Astrocyte (in vitro differentiated cells and primary cell): ENCODE measurements around the gene MRS2. TPM values are rescaled to one million over a fixed set of nuclear protein-coding genes. Genes with fewer than 3 reads are reported as not detected.

Experiments
- DNase-seq: peaks from one replicate; pipeline ENCODE4 v3.0.0-alpha.2; 2010; ENCODE audit warnings: low read depth
- FAIRE-seq: peaks from 2 replicates; lab custom pipeline; 2011; peaks lifted over from hg19 to GRCh38; lab: Jason Lieb, UNC
- H2AFZ ChIP-seq: 2 replicates; pipeline ENCODE4 v1.6.0; 2012; ENCODE audit warnings: low read depth, low read length, inconsistent platforms
- H3K27ac ChIP-seq: 2 replicates; pipeline ENCODE4 v1.5.1; 2011; ENCODE audit warnings: low read depth, low read length, inconsistent platforms
- H3K27me3 ChIP-seq: 2 replicates; pipeline ENCODE4 v1.6.0; 2011; ENCODE audit warnings: low read length, inconsistent platforms; ENCODE audit not compliant: insufficient read depth
- H3K36me3 ChIP-seq: 2 replicates; pipeline ENCODE4 v1.5.1; 2011; ENCODE audit warnings: low read length, inconsistent platforms; ENCODE audit not compliant: insufficient read depth
- H3K4me1 ChIP-seq: 2 replicates; pipeline ENCODE4 v1.5.1; 2011; ENCODE audit warnings: low read length, inconsistent platforms; ENCODE audit not compliant: insufficient read depth
- H3K4me2 ChIP-seq: 2 replicates; pipeline ENCODE4 v1.6.0; 2012; ENCODE audit warnings: low read length, inconsistent platforms
- H3K4me3 ChIP-seq: 2 replicates; pipeline ENCODE4 v1.5.1; 2011; ENCODE audit warnings: low read depth, mild to moderate bottlenecking, low read length, inconsistent platforms; ENCODE audit not compliant: insufficient read depth
- H3K79me2 ChIP-seq: 2 replicates; pipeline ENCODE4 v1.6.0; 2012; ENCODE audit warnings: mild to moderate bottlenecking, low read length, inconsistent platforms; ENCODE audit not compliant: insufficient read depth
- H3K9ac ChIP-seq: 2 replicates; pipeline ENCODE4 v1.6.0; 2012; ENCODE audit warnings: mild to moderate bottlenecking, low read length, inconsistent platforms
- H3K9me3 ChIP-seq: 2 replicates; pipeline ENCODE4 v1.5.1; 2012; ENCODE audit warnings: low read depth, mild to moderate bottlenecking, low read length, inconsistent platforms; ENCODE audit not compliant: insufficient read depth
- H4K20me1 ChIP-seq: 2 replicates; pipeline ENCODE4 v1.6.0; 2012; ENCODE audit warnings: low read length, inconsistent platforms; ENCODE audit not compliant: insufficient read depth
- H3K27ac Mint-ChIP-seq: one replicate; pipeline ENCODE4 v1.8.0; 2021; ENCODE audit warnings: mild to moderate bottlenecking, mixed read lengths; ENCODE audit not compliant: unreplicated experiment
- H3K27me3 Mint-ChIP-seq: one replicate; pipeline ENCODE4 v1.8.0; 2021; ENCODE audit warnings: low read depth, mixed read lengths; ENCODE audit not compliant: unreplicated experiment
- H3K36me3 Mint-ChIP-seq: one replicate; pipeline ENCODE4 v1.8.0; 2021; ENCODE audit warnings: low read depth, mixed read lengths; ENCODE audit not compliant: unreplicated experiment
- H3K4me1 Mint-ChIP-seq: one replicate; pipeline ENCODE4 v1.8.0; 2021; ENCODE audit warnings: low read depth, mixed read lengths; ENCODE audit not compliant: unreplicated experiment
- H3K4me3 Mint-ChIP-seq: one replicate; pipeline ENCODE4 v1.8.0; 2021; ENCODE audit warnings: mild to moderate bottlenecking, moderate library complexity, mixed read lengths; ENCODE audit not compliant: unreplicated experiment
- H3K9me3 Mint-ChIP-seq: one replicate; pipeline ENCODE4 v1.8.0; 2021; ENCODE audit warnings: mild to moderate bottlenecking, mixed read lengths; ENCODE audit not compliant: unreplicated experiment
- CTCF ChIP-seq: IDR thresholded peaks from 2 replicates; pipeline ENCODE4 v1.5.1; 2011; ENCODE audit warnings: low read depth, mild to moderate bottlenecking, inconsistent platforms, low read length, moderate library complexity; ENCODE audit not compliant: insufficient read depth
- EZH2 ChIP-seq: IDR thresholded peaks from 2 replicates; pipeline ENCODE4 v1.6.1; 2012; ENCODE audit warnings: mild to moderate bottlenecking, low read length, inconsistent platforms; ENCODE audit not compliant: insufficient read depth
- total RNA-seq: library from RNA; stranded (reverse); gene quantifications from 2 replicates; pipeline ENCODE4 v1.2.1, GENCODE V29; 2021

The MRS2 gene
- total RNA-seq, 1 donor from 2014 or later: 68.9 TPM

DNA sequence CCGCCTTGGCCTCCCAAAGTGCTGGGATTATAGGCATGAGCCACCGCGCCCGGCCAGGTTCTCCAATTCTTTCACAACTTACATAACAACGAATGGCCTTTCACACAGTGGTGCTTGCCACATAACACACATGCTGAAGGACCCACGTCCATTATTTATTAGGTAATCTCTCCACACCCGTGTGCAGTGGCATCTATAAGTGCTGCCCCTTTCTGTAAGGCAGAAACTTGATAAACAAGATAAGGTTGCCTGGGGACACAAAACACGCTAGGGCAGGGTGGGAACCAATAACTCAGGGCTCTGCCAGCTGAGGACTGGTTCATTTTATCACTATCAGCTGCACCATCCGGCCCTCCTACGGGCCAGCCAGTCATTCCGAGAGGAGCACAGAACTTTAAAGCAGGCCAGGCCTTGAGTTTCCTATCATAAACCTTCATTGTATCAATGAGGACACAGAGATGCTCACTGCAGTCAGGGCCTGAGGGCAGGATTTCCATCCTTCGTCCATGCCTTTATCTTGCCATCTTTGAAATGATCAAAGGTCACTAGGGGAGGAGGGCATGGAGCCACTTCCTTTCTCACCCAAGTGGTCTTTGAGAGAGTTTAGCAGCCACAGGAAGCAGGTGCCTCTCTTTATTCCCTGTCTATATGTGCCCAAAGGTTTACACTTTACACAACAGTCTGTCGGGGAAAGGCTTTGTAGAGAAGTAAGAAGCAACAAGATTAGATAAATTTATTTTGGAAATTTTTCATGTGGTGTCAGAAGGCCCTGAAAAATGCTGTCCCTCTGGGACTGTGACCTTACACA is 49.0 kb downstream of the MRS2 start:
- Histone ChIP-seq H4K20me1 (no peaks in the 10 kb centered on the region), H2AFZ (no peak overlapping the region), H3K9me3 (no peaks in the 10 kb centered on the region), H3K4me3 (no peak overlapping the region), H3K9ac (no peak overlapping the region), H3K27me3 (no peaks in the 10 kb centered on the region), H3K27ac (no peak overlapping the region), H3K4me2 (no peak overlapping the region), H3K4me1 (no peaks in the 10 kb centered on the region), H3K36me3 (no peaks in the 10 kb centered on the region), H3K79me2 (no peaks in the 10 kb centered on the region)
- DNase-seq (no peak), FAIRE-seq (no peak)
- TF ChIP-seq CTCF: no peak
- no peak for TF ChIP-seq EZH2
- H3K27me3 Mint-ChIP-seq: peaks cover 6% of the 10 kb centered on the region
- H3K4me1 Mint-ChIP-seq: no peaks in the 10 kb centered on the region
- H3K27ac Mint-ChIP-seq: no peak overlapping the region
- H3K9me3 Mint-ChIP-seq: no peaks in the 10 kb centered on the region
- no peaks in the 10 kb centered on the region for H3K36me3 Mint-ChIP-seq
- no peak overlapping the region for H3K4me3 Mint-ChIP-seq

DNA sequence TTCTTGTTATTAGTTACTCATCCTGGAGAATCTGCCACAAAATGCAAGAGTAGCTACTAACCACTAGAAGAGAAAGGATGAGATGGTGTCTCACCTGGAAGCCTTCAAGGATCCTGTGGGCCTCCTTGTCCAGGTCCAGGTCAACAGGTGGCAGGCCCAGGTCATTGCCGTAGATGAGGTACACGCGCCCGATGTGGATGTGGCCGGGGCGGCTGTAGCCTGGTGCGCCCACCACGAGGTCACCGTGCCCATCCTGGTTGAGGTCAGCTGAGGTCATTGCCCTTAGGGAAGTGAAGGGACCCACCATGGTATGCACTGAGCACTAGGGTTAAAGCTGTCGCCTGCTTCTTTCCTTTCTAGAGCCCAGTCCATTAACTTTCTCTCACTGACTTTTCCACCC is 51.2 kb downstream of the MRS2 start:
- Histone ChIP-seq H2AFZ (no peak overlapping the region), H3K79me2 (no peaks in the 10 kb centered on the region), H4K20me1 (no peaks in the 10 kb centered on the region), H3K4me1 (no peaks in the 10 kb centered on the region), H3K36me3 (no peaks in the 10 kb centered on the region), H3K9ac (no peak overlapping the region), H3K27ac (no peak overlapping the region), H3K9me3 (no peaks in the 10 kb centered on the region), H3K4me3 (no peak overlapping the region), H3K27me3 (no peaks in the 10 kb centered on the region), H3K4me2 (no peak overlapping the region)
- FAIRE-seq: no peak
- H3K27ac Mint-ChIP-seq: no peak overlapping the region
- H3K4me1 Mint-ChIP-seq: no peaks in the 10 kb centered on the region
- H3K27me3 Mint-ChIP-seq: peaks cover 3% of the 10 kb centered on the region
- no peak overlapping the region for H3K4me3 Mint-ChIP-seq
- no peaks in the 10 kb centered on the region for H3K9me3 Mint-ChIP-seq
- TF ChIP-seq CTCF: no peak
- no peak for TF ChIP-seq EZH2
- DNase-seq: no peak
- no peaks in the 10 kb centered on the region for H3K36me3 Mint-ChIP-seq

GRCh38 chr6:24454452-24454851 is 51.7 kb downstream of the MRS2 start:
- Mint-ChIP-seq H3K36me3 (no peaks in the 10 kb centered on the region), H3K4me3 (no peak overlapping the region), H3K27me3 (no peaks in the 10 kb centered on the region), H3K27ac (no peak overlapping the region), H3K4me1 (no peaks in the 10 kb centered on the region), H3K9me3 (no peaks in the 10 kb centered on the region)
- H3K4me2 ChIP-seq: no peak overlapping the region
- H3K27me3 ChIP-seq: no peaks in the 10 kb centered on the region
- FAIRE-seq: no peak
- H4K20me1 ChIP-seq: no peaks in the 10 kb centered on the region
- no peaks in the 10 kb centered on the region for H3K9me3 ChIP-seq
- no peaks in the 10 kb centered on the region for H3K4me1 ChIP-seq
- no peaks in the 10 kb centered on the region for H3K79me2 ChIP-seq
- H3K36me3 ChIP-seq: no peaks in the 10 kb centered on the region
- H2AFZ ChIP-seq: no peak overlapping the region
- H3K9ac ChIP-seq: no peak overlapping the region
- H3K27ac ChIP-seq: no peak overlapping the region
- DNase-seq: no peak
- no peak overlapping the region for H3K4me3 ChIP-seq
- TF ChIP-seq EZH2: no peak
- TF ChIP-seq CTCF: no peak
